Fibroblast of lung (primary cell): Measurements from ENCODE around the gene STAT4. TPM values are rescaled to one million over a fixed set of nuclear protein-coding genes. Genes with fewer than 3 reads are reported as not detected.

Source experiments
- DNase-seq, 2 donors: peaks; one replicate each; pipeline versions ENCODE4 v3.0.0 to v3.0.0-alpha.2; 2010; ENCODE audit warnings: low read depth in 2 of 2
- H2AFZ ChIP-seq: 2 replicates; pipeline ENCODE4 v1.5.1; 2012; ENCODE audit warnings: low read length, control low read depth, inconsistent platforms
- H3K27ac ChIP-seq: 2 replicates; pipeline ENCODE4 v1.5.1; 2011; ENCODE audit warnings: low read length, control low read depth; ENCODE audit not compliant: insufficient read depth
- H3K27me3 ChIP-seq: 2 replicates; pipeline ENCODE4 v1.5.1; 2011; ENCODE audit warnings: mild to moderate bottlenecking, low read length; ENCODE audit not compliant: control insufficient read depth, insufficient read depth
- H3K36me3 ChIP-seq: 2 replicates; pipeline ENCODE4 v1.5.1; 2011; ENCODE audit warnings: low read length; ENCODE audit not compliant: control insufficient read depth, insufficient read depth
- H3K4me1 ChIP-seq: 2 replicates; pipeline ENCODE4 v1.5.1; 2011; ENCODE audit warnings: low read length; ENCODE audit not compliant: control insufficient read depth, insufficient read depth; ENCODE audit errors: extremely low read depth
- H3K4me2 ChIP-seq: 2 replicates; pipeline ENCODE4 v1.5.1; 2011; ENCODE audit warnings: low read length, control low read depth; ENCODE audit not compliant: insufficient read depth; ENCODE audit errors: extremely low read depth
- H3K4me3 ChIP-seq, 4 experiments: fragments of 200-600 bp in 1 of 4; sonication (generic) in 1 of 4; replicated peaks in 1 of 4; 2 replicates each; pipeline ENCODE4 v1.5.1; 2011 to 2016; ENCODE audit warnings: low read length in 4 of 4, low read depth in 3 of 4, mild to moderate bottlenecking in 3 of 4, control low read depth in 2 of 4, inconsistent platforms in 1 of 4, mixed read lengths in 1 of 4; ENCODE audit not compliant: insufficient read depth in 1 of 4; ENCODE audit errors: control extremely low read depth in 1 of 4
- H3K79me2 ChIP-seq: 2 replicates; pipeline ENCODE4 v1.5.1; 2012; ENCODE audit warnings: mild to moderate bottlenecking, low read length, inconsistent platforms; ENCODE audit not compliant: control insufficient read depth, insufficient read depth
- H3K9ac ChIP-seq: 2 replicates; pipeline ENCODE4 v1.5.1; 2011; ENCODE audit warnings: mild to moderate bottlenecking, low read length, control low read depth; ENCODE audit not compliant: insufficient read depth
- H3K9me3 ChIP-seq: 2 replicates; pipeline ENCODE4 v1.5.1; 2012; ENCODE audit warnings: low read depth, low read length; ENCODE audit not compliant: control insufficient read depth, insufficient read depth
- H4K20me1 ChIP-seq: 2 replicates; pipeline ENCODE4 v1.5.1; 2011; ENCODE audit warnings: low read length; ENCODE audit not compliant: control insufficient read depth, insufficient read depth; ENCODE audit errors: extremely low read depth
- EZH2 ChIP-seq: IDR thresholded peaks from 2 replicates; pipeline ENCODE4 v1.5.1; 2012; ENCODE audit warnings: low read length, control low read depth, mild to moderate bottlenecking; ENCODE audit errors: missing control alignments
- polyA plus RNA-seq, 2 donors: library from polyadenylated mRNA; depleted of rRNA in 1 of 2; stranded (reverse) in 1 of 2; unstranded in 1 of 2; fragments of >200 nt; gene quantifications; 2 replicates each; pipeline ENCODE4 v1.2.1, GENCODE V29; 2011 to 2012; ENCODE audit warnings: missing spikeins in 1 of 2
- total RNA-seq: library from RNA; depleted of rRNA; stranded (reverse); fragments of >200 nt; gene quantifications from 2 replicates; pipeline ENCODE4 v1.2.1, GENCODE V29; 2014
- TF ChIP-seq, protein P1 (sequence below), 2 donors: IDR thresholded peaks in 1 of 2; conservative IDR thresholded peaks in 1 of 2; 1 replicate in 1 of 2; 2 replicates in 1 of 2; pipeline ENCODE4 v1.5.1; 2011 to 2012; ENCODE audit warnings: low read length in 2 of 2, control low read depth in 1 of 2, inconsistent platforms in 1 of 2, low read depth in 1 of 2, mild to moderate bottlenecking in 1 of 2

STAT4 gene
- total and polyA plus RNA-seq, 2 donors (not counting 1 experiment from before 2014, with no cell fraction given) = 0.66 to 1.2 TPM

- no peak for DNase-seq
- no peaks in the 10 kb centered on the region for H3K4me1 ChIP-seq
- no peaks in the 10 kb centered on the region for H3K36me3 ChIP-seq
- TF ChIP-seq, protein P1, sequence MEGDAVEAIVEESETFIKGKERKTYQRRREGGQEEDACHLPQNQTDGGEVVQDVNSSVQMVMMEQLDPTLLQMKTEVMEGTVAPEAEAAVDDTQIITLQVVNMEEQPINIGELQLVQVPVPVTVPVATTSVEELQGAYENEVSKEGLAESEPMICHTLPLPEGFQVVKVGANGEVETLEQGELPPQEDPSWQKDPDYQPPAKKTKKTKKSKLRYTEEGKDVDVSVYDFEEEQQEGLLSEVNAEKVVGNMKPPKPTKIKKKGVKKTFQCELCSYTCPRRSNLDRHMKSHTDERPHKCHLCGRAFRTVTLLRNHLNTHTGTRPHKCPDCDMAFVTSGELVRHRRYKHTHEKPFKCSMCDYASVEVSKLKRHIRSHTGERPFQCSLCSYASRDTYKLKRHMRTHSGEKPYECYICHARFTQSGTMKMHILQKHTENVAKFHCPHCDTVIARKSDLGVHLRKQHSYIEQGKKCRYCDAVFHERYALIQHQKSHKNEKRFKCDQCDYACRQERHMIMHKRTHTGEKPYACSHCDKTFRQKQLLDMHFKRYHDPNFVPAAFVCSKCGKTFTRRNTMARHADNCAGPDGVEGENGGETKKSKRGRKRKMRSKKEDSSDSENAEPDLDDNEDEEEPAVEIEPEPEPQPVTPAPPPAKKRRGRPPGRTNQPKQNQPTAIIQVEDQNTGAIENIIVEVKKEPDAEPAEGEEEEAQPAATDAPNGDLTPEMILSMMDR (conservative IDR thresholded peaks at IDR 0.05 in 1 of 2, IDR thresholded peaks at IDR 0.05 in 1 of 2; ENCODE audit: low read depth in 1 of 2, low read length in 2 of 2) = no peak
- no peak for TF ChIP-seq EZH2
- no peak overlapping the region for H3K9ac ChIP-seq
- H3K27me3 ChIP-seq = no peaks in the 10 kb centered on the region
- H3K27ac ChIP-seq = no peak overlapping the region
- H3K4me3 ChIP-seq = no peak overlapping the region
- H3K9me3 ChIP-seq = no peaks in the 10 kb centered on the region
- no peak overlapping the region for H3K4me2 ChIP-seq
- H4K20me1 ChIP-seq = no peaks in the 10 kb centered on the region
- no peaks in the 10 kb centered on the region for H3K79me2 ChIP-seq
- no peak overlapping the region for H2AFZ ChIP-seq
These were observed 2.5 kb downstream of the STAT4 start for GRCh38 chr2:191148281-191148680.

DNA sequence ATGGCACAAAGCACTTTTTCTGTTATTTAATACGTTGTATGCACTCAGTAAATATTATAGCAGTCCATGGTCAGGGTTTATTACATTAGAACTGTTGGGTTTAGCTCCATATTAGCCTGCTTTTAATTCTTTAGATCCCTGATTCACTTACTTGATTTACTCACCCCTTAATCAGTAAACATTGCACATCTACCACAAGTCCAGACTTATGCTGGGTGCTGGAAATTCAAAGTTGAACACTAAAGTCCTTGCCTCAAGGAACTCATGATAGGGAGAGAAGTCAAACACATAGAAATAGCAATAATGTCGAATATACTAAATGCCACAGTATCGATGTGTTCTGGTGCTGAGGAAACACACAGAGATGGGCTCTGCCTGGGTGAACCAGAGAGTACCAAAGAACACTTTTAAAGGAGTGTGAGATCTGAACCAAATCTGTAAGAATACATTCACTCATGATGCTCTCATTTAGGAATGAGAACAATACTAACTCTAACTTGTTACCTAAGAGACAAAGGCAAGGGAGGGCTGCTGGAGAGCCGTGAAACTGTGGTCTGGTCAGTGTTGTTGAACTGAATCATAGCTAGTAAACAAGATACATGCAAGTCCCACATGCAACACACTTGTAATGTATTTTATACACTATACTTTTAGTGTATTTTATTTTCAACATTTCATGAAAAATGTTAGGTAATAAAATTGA lies 4.9 kb downstream of the STAT4 start:
- no peak overlapping the region for H3K4me3 ChIP-seq

DNA sequence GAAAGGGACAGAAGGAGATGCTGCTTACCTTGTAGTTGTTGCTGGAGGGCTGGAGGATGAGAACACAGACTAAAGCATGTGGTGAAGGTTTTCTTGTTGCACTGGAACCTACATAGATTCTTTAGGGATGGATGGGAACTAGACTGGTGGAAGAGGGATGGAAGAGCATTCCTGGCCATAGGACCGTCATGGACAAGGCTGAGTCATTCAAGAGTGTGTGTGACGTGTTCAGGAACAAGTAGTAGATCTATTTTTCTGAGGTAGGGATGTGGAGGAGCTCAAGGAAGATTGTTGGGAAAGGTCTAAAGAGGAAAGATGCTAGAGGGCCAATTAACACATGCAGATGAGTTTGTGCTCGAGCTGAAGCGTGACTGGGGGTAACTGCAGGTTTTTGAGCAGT lies 6.6 kb downstream of the STAT4 start:
- Histone ChIP-seq H3K27ac (no peak overlapping the region), H3K4me3 (no peak overlapping the region), H3K4me1 (no peaks in the 10 kb centered on the region), H3K79me2 (no peaks in the 10 kb centered on the region), H2AFZ (no peak overlapping the region), H3K4me2 (no peak overlapping the region), H3K9ac (no peak overlapping the region), H3K36me3 (no peaks in the 10 kb centered on the region), H3K9me3 (no peaks in the 10 kb centered on the region), H3K27me3 (no peaks in the 10 kb centered on the region), H4K20me1 (no peaks in the 10 kb centered on the region)
- TF ChIP-seq, protein P1 (conservative IDR thresholded peaks at IDR 0.05 in 1 of 2, IDR thresholded peaks at IDR 0.05 in 1 of 2; ENCODE audit: low read depth in 1 of 2, low read length in 2 of 2) = no peak
- TF ChIP-seq EZH2 = no peak
- no peak for DNase-seq

More for the DNA sequence above, 4.9 kb downstream of the STAT4 start:
- no peaks in the 10 kb centered on the region for H3K36me3 ChIP-seq
- H3K9me3 ChIP-seq = no peaks in the 10 kb centered on the region
- no peaks in the 10 kb centered on the region for H4K20me1 ChIP-seq
- TF ChIP-seq, protein P1 (conservative IDR thresholded peaks at IDR 0.05 in 1 of 2, IDR thresholded peaks at IDR 0.05 in 1 of 2; ENCODE audit: low read depth in 1 of 2, low read length in 2 of 2) = no peak
- TF ChIP-seq EZH2 = no peak
- no peak for DNase-seq
- no peaks in the 10 kb centered on the region for H3K4me1 ChIP-seq
- H3K4me2 ChIP-seq = no peak overlapping the region
- no peaks in the 10 kb centered on the region for H3K27me3 ChIP-seq
- no peak overlapping the region for H2AFZ ChIP-seq
- no peaks in the 10 kb centered on the region for H3K79me2 ChIP-seq
- H3K27ac ChIP-seq = no peak overlapping the region
- no peak overlapping the region for H3K9ac ChIP-seq
